ENCODE results near the gene ARRB2.

DNA sequence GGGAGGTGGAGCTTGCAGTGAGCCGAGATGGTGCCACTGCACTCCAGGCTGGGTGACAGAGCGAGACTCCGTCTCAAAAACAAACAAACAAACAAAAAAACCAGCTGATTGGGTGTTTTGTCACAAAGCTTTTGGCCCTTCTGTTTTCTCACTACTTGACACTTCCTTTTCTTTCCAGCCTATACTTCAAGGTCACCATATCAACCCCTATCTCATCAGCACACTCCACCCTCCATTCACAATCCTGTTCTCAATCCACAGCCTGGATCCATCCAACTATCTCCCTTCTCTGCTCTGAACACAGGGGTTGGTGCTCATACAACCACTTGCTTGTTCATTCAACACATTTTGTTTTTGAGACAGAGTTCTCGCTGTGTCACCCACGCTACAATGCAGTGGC lies 14.2 kb downstream of the ARRB2 start:
- TF ChIP-seq, protein P1, sequence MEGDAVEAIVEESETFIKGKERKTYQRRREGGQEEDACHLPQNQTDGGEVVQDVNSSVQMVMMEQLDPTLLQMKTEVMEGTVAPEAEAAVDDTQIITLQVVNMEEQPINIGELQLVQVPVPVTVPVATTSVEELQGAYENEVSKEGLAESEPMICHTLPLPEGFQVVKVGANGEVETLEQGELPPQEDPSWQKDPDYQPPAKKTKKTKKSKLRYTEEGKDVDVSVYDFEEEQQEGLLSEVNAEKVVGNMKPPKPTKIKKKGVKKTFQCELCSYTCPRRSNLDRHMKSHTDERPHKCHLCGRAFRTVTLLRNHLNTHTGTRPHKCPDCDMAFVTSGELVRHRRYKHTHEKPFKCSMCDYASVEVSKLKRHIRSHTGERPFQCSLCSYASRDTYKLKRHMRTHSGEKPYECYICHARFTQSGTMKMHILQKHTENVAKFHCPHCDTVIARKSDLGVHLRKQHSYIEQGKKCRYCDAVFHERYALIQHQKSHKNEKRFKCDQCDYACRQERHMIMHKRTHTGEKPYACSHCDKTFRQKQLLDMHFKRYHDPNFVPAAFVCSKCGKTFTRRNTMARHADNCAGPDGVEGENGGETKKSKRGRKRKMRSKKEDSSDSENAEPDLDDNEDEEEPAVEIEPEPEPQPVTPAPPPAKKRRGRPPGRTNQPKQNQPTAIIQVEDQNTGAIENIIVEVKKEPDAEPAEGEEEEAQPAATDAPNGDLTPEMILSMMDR (IDR thresholded peaks at IDR 0.05; ENCODE audit: insufficient read depth, low read length, poor library complexity, severe bottlenecking): no peak
- no peak for TF ChIP-seq EZH2phosphoT487 (conservative IDR thresholded peaks at IDR 0.05; ENCODE audit: low read length)
